NK-92 (cell line): ENCODE measurements around the gene CYP3A4.
"Not testable (repeated sequence)": the region's sequence is repeated elsewhere in the genome, so short reads cannot be mapped to it uniquely, and the experiment has no call there.

Experiments used
- DNase-seq: peaks from one replicate; lab custom pipeline; 2025; ENCODE audit not compliant: unreplicated experiment; lab: John Stamatoyannopoulos, UW

Gene CYP3A4

GRCh38 chr7:99755085-99755484 is 28.9 kb downstream of the CYP3A4 start:
- DNase-seq, result no peak

- no peak for DNase-seq
Observed at GRCh38 chr7:99752356-99752755, 31.6 kb downstream of the CYP3A4 start.

DNA sequence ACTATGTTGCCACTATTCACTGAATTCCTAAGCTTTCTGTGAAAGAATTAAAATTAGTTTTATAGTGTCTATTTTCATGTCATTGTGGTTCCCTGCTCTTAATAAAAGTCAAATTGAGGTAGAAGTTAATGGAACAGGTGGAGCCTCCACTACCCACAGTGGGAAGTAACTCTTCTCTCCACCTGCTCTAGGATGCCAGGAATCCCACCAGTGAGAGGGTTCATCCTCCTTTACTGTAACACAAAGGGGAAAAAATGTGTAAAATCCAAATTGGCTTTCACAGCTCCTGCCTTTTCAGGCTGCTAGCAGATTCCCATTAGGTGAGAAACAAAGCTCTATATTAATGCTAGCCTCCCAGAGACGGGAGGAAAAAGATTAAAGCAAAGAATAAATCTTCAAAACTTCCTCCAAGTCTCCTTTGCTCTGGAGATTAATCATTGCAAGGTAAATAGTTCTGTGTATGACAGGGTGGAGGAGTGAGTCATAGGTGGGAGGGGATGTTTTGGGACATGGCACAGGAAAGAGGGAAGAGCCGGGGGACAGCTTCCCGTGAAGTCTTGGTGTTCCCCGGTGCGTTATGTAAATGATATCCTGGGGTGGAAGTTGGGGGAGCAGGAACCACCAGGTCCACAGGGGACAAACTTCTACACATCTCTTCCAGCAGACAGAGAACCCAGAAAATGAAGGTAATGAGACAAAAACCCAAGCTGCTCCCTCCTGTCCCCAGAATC is 32.5 kb downstream of the CYP3A4 start:
- not testable (repeated sequence) for DNase-seq

GRCh38 chr7:99748846-99749579 is 35.0 kb downstream of the CYP3A4 start:
- no peak for DNase-seq

- DNase-seq, result not testable (repeated sequence)
Observed at GRCh38 chr7:99746915-99747314, 37.1 kb downstream of the CYP3A4 start.

- not testable (repeated sequence) for DNase-seq
Observed at GRCh38 chr7:99745395-99745794, 38.6 kb downstream of the CYP3A4 start.

DNA sequence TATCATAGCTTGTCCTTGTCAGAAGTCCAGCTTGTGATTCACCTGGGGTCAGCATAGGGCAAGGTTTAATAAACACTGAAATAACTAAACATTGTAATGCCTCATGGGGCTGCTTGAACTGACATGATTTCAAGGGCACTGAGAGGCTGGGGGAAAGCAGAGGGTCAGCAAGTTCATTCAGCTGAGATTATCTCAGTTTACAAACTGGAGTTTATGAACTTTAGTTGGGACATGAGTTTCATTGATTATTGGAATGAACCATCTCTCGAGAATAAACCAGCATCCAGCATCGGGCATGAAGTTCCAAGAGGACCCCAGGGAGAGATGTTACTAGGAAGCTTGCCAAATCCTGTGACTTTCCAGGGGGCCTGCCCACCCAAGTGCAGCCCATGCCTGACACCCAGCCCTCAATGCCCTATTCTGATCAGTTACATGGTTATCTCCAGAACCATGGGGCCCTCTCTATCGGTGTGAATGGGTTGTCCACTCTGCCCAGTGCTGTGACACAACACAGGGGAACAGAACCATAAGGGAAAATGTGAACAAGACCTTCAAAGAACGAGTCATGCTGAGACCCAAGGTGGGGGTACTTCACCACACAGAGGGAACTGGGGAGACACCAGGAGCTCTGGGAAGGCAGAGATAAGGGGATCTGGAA is 41.1 kb downstream of the CYP3A4 start:
- no peak for DNase-seq

DNA sequence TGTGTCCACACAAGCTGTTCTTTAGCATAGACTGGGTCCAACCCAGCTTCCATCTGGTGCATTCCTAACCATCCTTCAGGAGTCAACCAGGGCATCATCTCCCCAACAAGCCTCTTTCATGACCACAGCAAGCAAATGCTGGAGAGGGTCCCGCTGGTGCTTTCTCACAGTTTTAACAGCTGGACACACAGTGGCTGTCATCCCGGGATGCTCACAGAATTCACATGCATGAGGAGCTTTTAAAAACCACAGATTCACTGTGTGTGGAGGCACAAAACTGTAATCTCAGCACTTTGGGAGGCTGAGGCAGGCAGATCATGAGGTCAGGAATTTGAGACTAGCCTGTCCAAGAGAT is 42.6 kb downstream of the CYP3A4 start:
- DNase-seq, result no peak

DNA sequence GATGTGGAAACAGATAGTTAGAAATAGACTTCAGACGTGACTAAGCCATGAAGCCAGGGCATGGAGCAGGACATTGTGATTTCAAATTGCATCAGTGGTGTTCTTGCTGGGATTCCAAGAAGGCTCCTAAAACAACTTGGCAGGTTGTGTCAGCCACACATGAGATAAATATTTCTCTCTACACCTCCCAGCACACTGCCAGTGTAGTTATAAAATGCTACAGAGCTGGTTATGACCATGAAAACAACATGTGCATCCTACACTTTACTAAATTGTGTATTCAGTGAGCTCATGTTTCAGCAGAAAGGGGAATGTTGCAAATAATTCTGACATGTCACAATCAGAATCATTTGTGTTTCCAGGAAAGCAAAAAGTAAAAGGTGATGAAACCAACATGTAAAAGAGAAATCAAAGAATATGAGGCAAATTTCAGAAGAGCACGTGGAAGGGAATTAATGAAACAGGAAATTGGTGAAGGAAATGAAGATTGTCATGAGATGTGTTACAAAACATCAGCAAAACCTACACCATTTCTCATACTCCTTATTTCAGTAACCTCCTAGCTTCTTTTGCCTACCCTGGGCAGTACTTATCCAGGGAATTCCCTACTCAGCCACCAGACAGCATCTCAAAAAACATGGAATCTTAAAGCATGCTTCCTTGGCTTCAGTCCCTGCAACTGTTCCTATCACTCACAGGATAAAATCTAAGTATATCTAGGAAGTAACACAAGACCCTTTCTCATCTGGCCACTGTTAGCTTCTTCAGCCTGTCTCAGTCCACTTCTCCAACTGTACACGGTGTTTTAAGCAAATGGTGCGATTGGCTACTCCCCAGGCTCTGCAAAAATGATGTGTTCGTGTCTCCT is 43.2 kb downstream of the CYP3A4 start:
- DNase-seq, result no peak

GRCh38 chr7:99739699-99740572 is 44.0 kb downstream of the CYP3A4 start:
- no peak for DNase-seq

DNA sequence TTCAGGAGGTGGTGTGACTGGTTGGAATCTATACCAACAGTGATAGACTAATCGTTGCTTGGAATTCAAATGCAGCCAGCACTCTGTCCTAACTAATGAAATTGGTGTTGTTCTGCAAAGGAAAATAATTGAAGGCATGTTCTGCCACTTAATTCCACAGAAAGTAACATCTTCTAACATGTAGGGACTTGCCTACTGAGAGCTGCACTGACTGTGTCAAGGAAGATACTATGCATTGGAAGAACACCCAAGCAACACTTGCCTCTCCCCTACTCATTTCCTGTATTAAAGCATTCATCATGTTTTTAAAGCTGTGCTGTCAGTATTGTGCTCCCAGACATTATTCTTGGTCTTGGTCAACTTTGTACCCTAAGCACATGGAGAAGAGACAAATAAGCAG is 46.3 kb downstream of the CYP3A4 start:
- no peak for DNase-seq

GRCh38 chr7:99736667-99737066 is 47.3 kb downstream of the CYP3A4 start:
- not testable (repeated sequence) for DNase-seq

DNA sequence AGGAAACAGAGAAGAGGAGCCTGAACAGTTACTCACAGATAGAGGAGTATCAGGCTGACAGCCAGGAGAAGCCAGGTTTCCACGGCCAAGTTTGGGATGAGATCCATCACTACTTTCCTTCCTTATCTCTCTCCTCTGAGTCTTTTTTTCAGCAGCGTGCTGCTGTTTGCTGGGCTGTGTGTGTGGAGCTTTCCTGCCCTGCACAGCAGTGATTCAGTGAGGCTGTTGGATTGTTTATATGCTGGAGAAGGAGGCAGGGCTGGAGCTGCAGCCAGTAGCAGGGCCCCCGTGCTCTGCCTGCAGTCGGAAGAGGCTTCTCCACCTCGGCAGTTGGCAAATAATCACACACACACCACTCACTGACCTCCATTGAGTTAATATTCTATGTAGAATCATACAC is 49.0 kb downstream of the CYP3A4 start, which contains the start of gene CYP3A7:
TSS of gene CYP3A7 (minus strand) at position 210 of the 400 bp plus-strand sequence. CDS start at position 107, 103 bp downstream.
- no peak for DNase-seq

DNA sequence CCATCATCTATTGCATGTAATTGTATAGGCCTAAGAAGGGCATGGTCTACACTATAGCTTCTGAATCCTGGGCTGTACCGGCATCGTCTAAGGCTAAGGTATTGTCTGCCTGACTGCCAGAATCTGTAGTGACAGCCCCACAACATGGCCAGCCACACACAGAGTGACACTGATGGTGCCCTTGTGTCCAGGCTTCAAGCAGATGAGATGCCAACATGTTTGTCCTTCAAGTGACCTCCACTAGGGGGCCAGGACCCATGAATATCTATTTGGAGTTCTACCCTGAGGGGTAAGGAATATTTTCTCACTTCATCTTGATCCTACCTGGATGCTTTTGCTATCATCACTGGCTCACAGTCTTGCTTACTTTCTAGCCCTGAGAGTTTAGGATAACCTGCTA is 50.5 kb downstream of the CYP3A4 start:
- DNase-seq, result no peak

DNA sequence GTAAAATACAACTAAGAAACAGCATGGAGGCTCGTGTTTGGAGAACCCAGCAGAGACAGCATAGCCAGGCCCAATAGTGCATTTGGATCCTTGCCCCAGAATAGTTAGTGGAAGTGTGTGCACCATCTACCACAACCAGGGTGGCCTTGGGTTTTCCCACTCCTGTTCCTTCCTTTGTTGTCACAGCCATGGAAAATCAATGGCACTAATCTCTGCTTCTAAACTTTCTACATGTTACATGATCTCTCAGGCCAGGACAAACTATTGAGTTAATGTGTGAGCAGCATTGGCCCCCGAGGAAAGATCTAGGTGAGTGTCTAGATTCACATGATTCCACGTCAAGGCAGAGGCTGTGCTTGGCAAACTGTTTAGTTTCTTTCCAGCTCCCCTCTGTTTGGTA is 51.0 kb downstream of the CYP3A4 start:
- DNase-seq, result no peak

- no peak for DNase-seq
Observed at GRCh38 chr7:99731638-99732374, 52.2 kb downstream of the CYP3A4 start.

DNA sequence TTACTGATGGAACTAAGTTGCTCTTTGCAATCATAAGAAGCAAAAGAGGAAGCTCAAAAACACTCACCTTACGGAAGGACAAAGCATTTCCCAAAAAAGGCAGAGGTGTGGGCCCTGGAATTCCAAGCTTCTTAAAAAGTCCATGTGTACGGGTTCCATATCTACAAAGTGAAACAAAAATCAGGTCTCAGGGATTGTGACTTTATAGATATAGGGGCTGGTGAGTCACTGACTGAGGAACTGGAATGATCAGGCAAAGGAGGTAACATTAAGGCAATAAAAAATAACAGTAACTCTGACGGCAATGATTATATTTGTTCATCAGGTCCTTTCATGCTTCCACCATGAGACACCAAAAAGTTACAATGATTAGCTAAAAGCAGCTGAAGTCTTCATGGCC is 53.0 kb downstream of the CYP3A4 start:
- no peak for DNase-seq

DNA sequence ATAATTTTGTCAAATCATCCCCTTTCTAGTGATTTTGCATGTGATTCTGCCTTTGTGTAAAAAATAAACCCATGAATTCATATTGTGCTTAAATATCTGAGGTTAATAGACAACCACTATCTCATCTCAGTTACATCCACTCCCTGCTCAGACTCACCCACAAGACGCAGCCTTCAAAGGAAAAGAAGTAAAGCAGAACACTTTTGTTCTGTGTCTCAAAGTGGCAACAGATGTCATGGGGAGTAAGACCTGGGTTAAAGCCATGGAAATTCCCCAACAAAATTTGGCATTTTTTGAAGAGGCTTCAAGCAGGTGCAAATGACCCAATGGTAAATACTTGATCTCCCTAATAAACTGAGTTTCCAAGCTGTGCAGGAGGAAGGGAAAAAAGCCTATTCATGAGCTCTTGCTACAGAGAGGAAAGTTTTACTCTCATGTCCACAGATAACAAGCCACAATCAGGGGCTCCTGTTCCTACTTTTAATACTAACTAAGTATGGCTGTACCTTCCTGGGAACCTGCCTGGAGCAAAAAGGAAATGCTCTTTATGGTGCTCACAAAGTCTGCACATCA is 53.7 kb downstream of the CYP3A4 start:
- no peak for DNase-seq
